HT-29 (cell line): ENCODE data around the gene SUMF1. TPM values are rescaled to one million over a fixed set of nuclear protein-coding genes. Genes with fewer than 3 reads are reported as not detected.
"Not testable (repeated sequence)": the region's sequence is repeated elsewhere in the genome, so short reads cannot be mapped to it uniquely, and the experiment has no call there.

ENCODE experiments used
- DNase-seq: peaks from one replicate; pipeline ENCODE4 v3.0.0-alpha.2; 2015; ENCODE audit warnings: low spot score
- total RNA-seq: library from RNA; depleted of rRNA; stranded (reverse); fragments of >200 nt; shearing (Covaris generic); gene quantifications from 2 replicates; pipeline ENCODE4 v1.2.3, GENCODE V29; 2014; rRNA removed

The SUMF1 gene
- total RNA-seq, 1 experiment from 2014 or later, result 17.5 TPM

DNA sequence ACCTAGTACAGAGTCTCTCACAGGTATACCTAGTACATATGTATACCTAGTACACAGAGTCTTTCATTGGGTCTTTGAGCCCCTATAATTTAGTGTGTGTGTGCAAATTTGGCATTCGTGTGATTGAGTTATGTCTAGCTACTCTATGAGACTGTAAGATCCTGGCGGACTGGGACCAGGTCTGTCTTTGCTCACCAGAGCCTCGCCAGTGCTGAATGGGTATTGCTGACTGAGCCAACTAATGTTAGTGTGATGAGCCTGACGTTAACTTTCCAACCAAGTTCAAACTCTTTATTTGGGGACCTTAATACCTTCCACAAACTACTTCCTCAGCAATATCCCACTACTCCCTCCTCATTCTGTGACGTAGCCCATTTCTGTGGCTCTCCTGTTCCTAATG, 128.3 kb downstream of the SUMF1 start:
- DNase-seq, result no peak

DNA sequence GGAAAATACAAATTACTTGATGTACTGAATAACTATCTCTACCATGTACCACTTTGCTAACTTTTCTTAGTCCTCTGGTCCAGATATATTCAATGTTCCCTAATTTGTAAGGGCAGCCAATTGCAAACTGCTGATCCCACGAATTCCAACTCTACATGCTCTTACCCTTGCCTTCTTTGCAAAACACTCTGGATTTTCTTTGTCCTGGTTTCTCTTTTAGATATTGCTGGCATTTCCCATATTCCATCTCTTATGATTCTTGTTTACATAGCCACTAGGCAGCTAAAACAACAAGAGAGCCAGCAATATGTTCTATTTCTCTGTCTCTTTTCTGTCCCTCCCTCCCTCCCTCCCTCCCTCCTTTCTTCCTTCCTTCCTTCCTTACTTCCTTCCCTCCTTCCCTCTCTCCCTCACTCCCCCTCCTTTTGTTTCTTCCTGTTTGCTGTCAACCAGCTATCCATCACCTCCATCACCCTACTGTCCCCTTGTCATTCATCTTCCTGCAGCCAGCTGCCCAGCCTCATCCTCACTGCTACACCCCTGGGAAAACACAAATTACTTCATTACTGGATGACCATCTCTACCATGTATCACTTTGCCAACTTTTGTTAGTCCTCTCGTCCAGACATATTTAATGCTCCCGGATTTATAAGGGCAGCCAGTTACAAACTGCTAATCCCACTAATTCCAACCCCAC, 130.1 kb downstream of the SUMF1 start:
- DNase-seq, result no peak

DNA sequence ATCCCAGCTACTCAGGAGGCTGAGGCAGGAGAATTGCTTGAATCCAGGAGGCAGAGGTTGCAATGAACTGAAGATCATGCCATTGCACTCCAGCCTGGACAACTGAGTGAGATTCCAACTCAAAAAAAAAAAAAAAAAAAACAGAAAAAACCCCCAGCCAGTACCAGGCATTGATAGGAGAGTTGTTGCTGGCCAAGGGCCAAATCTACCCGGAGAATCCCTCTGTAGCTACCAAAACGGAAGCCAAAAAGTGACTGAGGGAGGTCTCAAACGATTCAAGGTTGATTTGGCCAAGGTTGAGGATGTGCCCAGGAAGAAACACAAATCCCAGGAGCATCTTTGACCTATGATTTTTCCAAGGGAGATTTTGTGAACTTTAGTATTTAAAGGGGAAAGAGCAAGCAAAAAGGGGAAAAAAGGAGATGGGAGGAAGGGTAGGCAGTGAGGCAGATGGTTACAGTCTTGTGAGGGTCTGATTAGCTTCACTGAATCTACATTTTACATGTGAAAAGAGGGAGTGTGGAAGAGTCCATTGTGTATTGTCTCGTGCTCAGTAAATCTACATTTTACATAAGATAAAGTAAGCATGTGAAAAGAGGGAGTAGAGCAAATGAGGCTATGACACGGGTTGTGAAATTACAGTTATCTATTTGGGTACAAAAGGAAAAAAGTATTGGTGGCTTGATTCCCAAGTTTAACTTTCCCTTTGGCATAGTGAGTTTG, 131.1 kb downstream of the SUMF1 start:
- no peak for DNase-seq

DNA sequence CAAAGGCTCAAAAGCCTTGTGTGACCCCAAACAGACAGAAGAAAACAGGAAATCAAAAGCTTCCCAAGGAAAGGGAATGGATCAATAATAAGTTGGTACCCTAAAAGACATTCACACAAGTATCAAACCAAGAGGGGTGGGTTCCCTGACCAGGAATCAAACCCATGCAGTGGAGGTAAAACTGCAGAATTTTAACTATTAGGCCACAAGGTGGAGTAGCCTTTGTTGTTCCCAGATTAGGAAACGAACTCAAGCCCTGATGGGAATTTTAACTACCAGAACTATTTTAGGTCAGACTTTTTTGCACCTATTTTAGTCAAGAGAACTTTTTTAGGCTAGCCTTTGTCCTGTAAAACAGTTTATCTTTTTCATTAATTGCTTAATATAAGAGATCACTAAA, 132.5 kb downstream of the SUMF1 start:
- DNase-seq, result peak; percentile 5

DNA sequence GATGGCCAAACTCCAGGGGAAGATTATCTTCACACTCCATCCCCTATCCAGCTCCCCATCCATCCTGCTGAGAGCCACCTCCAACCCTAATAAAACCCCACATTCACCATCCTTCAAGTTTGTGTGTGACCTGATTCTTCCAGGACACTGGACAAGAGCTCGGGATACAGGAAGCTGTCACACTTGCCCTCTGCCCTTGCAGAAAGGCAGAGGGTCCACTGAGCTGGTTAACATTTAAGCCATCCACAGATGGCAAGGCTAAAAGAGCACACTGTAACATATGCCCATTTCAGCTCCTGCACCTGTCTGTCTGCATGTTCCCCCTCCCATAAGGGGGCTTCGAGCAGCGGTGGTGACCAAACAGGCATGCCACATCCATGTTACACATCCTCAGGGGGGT, 134.1 kb downstream of the SUMF1 start:
- DNase-seq, result no peak

DNA sequence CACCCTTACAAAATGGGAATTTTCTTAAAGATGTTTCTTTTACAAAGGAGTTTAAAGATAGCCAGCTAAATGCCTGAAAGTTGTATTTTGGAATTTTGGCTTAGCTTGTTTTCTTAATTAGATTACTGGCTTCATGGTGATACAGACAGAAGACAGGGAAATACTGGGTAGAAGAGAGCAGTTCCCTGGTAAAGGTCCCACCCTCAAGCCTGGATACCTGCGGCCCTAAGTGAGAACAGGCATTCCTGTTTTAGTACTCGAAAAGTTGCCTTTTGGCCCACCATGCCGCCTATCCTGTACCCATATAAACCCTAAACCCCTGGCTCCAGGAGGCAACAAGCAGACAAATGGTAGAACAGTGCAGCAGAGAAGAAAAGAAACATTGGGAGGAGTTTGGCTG, 134.5 kb downstream of the SUMF1 start:
- DNase-seq, result no peak

DNA sequence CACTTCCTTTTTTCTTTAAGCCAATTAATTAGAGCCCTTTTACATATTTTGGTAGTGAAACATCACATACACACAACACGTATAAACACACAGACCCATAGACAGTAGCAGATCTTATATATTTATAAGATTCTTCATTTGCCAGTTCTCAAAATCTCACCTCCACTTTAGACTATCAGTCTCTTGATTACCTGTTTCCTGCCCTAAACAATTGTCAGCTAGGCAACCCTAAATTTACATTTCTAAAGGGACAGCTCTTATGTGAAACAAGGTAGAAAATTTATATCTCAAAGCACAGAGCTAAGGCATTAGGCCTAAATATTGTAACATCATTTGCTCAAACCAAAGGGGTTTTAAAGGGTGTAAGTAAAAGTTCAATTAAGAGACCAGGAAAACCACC, 135.0 kb downstream of the SUMF1 start:
- no peak for DNase-seq

DNA sequence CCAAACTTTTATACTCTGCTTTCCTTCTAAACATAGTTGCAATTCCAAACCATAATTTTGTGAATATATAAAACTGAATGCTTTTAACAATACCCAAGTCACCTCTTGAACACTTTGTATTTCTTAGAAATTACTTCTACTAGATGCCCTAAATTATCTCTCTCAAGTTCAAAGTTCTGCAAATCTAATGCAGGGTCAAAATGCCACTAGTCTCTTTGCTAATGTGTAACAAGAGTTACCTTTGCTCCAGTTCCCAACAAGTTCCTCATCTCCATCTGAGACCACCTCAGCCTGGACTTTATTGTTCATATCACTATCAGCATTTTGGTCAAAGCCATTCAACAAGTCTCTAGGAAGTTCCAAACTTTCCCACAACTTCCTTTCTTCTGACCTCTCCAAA, 137.3 kb downstream of the SUMF1 start:
- DNase-seq, result not testable (repeated sequence)

DNA sequence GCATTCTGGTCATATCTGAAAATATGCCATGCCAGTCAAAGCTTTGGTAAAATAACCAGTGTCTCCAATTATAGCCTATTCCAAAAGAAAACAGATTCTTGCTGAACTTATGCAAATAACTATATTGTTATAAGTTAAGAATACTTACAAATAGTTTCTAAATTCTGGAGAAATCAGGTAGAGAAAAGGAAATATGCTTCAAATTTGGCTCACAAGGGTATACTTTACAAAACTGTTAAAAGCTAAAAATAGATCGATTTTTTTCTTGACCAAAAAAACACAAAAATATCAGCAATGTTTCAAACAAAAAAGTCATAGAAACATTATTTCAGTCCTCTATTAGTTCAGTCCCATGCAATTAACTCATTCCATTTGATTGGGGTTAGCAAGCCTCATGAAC, 140.2 kb downstream of the SUMF1 start:
- no peak for DNase-seq

DNA sequence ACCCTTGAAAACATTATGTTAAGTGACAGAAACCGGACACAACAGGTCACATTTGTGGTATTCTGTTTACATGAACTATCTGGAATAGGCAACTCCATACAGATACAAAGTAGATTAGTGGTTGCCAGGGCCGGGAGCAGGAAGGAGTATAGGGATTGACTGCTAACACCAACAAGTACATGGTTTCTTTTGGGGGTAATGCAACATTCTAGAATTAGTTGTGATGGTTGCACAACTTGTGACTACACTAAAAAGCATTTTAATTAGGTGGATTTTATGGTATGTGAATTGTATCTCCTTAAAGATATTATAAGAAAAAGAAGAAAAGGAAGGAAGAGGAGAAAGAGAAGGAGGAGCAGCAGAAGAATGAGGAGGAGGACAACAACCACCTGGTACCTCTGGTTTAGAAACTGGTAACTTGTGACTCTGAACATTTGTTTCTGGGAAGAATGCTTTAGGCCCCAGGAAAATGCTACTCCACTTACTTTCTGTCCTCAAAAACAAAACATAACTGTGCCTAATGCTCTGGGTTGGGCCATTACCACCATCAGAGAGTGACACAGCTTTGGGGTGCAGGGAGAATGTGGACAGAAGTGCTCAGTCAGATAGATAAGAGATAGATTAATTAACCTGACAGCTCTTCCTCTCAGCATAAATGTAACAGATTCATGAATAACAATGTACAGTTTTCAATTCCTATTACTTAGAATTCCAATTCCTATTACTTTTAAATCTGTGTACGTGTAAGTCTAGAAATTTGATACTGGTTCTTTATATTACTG, 143.6 kb downstream of the SUMF1 start:
- no peak for DNase-seq

DNA sequence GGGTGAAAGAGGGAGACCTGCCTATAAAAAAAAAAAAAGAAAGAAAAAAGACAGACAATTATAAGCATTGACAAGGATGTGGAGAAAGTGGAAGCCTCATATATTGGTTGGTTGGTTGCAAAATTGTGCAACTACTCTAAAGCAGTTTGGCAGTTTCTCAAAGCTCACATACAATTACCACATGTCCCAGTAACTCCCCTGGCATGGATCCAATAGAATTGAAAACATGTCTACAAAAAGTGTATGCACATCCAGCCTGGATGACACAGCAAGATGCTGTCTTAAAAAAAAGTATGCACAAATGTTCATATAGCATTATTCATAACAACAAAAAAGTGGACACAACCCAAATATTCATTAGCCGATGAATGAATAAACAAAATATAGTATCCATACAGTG, 144.4 kb downstream of the SUMF1 start:
- DNase-seq, result no peak

DNA sequence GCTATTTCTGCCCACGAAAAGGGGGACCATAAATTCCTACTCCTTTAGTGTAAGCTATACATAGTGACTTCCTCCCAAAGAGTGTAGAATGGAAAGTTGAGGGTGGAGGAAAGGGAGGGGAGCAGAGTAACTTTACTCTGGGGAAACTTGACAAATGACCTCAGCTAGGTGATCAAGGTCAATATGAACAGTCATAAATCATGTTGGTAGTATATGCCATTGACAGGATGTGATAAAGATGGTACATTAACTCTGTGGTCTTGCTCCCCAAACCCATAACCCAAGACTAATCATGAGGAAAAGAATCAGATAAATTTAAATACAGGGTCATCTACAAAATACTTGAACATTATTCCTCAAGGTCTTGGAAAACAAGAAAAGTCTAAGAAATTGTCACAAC, 145.3 kb downstream of the SUMF1 start:
- no peak for DNase-seq

DNA sequence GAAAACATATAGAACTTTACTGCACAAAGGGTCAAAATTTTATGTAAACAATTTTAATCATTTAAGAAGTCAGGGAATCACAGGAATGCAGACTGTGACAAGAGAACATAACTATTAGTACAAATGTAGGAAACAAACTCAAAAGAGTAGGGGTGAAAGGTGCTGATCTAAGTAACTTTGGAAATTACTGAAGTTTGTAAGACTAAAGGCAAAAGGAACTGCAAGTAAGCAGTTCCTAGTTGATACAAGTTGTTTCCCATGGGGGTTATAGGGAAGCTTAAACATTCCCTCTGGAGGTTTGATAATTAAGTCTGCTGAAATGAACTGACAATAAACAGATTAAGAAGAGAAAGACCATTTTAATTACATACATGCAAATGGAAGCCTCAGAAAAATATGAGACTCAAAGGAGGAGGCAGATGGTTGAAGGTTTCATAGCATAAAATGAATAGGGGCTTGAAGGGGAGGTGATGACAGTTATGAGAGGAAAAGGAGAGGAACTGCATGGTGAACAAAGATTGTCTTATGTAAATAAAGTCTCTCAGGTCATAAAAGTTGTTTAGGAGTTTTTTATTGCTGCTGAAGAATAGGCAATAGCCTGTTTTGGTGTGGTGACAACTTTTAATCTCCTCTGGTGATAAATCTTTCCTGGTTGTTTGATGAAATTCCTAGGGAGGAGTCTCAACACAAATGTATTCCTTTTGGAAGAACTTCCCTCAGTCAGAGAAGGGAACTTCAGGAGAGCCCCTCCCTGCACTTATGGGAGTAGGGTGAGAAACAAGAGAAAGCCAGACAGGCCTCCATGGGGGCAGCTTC, 146.8 kb downstream of the SUMF1 start:
- DNase-seq, result no peak

DNA sequence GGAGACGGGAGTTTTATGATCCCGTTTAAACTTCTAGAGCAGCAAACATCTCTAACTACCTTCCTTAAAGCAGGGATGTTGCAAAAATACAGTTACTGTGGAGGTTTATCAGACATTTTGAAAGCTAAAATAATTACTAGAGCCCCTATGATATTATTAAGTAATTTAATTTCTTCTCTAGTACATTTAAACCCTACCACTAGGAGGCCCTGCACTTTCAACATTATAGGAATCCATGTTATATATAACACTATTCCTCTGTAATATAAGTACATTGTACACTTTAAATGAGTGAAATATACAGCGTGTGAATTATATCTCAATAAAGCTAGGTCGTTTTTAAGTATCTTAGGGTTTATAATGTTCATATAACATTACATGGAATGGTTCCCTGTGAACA, 152.4 kb downstream of the SUMF1 start:
- peak; percentile 12 for DNase-seq

DNA sequence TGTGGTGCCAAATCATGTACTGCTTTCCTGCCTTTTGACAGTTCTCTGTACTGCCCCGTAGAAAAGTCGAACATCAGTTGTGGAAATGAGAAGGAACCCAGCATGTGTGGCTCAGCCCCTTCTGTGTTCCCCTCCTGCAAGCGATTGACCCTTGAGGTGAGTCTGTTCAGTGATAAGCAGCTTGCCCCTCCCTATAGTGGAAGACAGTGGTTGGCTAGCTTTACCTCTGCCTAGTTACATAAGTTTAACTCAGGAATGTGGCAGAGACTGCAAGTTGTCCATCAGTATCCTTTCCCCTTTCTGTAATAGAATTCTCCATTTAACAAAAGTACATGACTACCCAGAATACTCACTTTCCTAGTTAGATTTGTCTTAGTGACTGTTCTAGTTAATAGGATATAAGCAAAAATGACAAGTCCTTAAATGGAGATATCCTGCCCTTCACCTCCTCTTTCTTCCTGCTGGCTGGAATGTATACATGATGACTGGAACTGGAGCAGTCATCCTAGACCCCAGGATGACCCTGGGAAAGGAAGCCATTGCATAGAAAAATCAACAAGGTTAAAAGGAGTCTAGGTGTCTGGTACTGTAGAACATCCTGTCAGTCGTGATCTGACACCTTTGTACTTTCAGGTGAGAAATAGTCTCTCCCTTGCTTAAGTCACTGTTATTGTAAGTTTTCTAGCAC, 153.3 kb downstream of the SUMF1 start:
- no peak for DNase-seq

DNA sequence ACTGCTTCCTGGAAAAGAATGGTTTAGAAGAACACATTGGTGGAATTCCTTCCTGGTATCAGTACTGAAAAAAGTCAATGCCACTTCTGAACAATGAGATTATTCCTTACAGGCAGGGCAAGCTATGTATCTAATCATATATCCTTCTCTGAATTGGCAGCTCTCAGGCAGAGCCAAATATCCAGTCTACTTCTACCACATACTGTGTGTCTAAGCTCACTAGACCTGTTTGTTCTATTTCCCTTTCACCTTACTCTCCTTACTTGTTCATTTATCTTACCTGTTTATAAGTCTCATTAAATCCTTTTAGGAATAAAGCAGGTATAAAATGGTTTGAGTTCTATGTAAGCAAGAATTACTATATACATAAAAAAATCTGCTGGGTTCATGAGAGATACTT, 155.6 kb downstream of the SUMF1 start:
- DNase-seq, result no peak

Other genes with a start within 250 kb of the SUMF1 start
- gene SETMAR, start 163.9 kb downstream of the SUMF1 start, total RNA-seq, result 5.6 and 8.1 TPM in 2 replicates
- gene ITPR1, start 26.1 kb upstream of the SUMF1 start, total RNA-seq, result 3.6 and 5.1 TPM in 2 replicates